Astrocyte (in vitro differentiated cells and primary cell): ENCODE results near the gene PRRC2C. TPM values are rescaled to one million over a fixed set of nuclear protein-coding genes. Genes with fewer than 3 reads are reported as not detected.

Source experiments
- DNase-seq: peaks from one replicate; pipeline ENCODE4 v3.0.0-alpha.2; 2010; ENCODE audit warnings: low read depth
- FAIRE-seq: peaks from 2 replicates; lab custom pipeline; 2011; peaks lifted over from hg19 to GRCh38; lab: Jason Lieb, UNC
- H2AFZ ChIP-seq: 2 replicates; pipeline ENCODE4 v1.6.0; 2012; ENCODE audit warnings: low read depth, low read length, inconsistent platforms
- H3K27ac ChIP-seq: 2 replicates; pipeline ENCODE4 v1.5.1; 2011; ENCODE audit warnings: low read depth, low read length, inconsistent platforms
- H3K27me3 ChIP-seq: 2 replicates; pipeline ENCODE4 v1.6.0; 2011; ENCODE audit warnings: low read length, inconsistent platforms; ENCODE audit not compliant: insufficient read depth
- H3K36me3 ChIP-seq: 2 replicates; pipeline ENCODE4 v1.5.1; 2011; ENCODE audit warnings: low read length, inconsistent platforms; ENCODE audit not compliant: insufficient read depth
- H3K4me1 ChIP-seq: 2 replicates; pipeline ENCODE4 v1.5.1; 2011; ENCODE audit warnings: low read length, inconsistent platforms; ENCODE audit not compliant: insufficient read depth
- H3K4me2 ChIP-seq: 2 replicates; pipeline ENCODE4 v1.6.0; 2012; ENCODE audit warnings: low read length, inconsistent platforms
- H3K4me3 ChIP-seq: 2 replicates; pipeline ENCODE4 v1.5.1; 2011; ENCODE audit warnings: low read depth, mild to moderate bottlenecking, low read length, inconsistent platforms; ENCODE audit not compliant: insufficient read depth
- H3K79me2 ChIP-seq: 2 replicates; pipeline ENCODE4 v1.6.0; 2012; ENCODE audit warnings: mild to moderate bottlenecking, low read length, inconsistent platforms; ENCODE audit not compliant: insufficient read depth
- H3K9ac ChIP-seq: 2 replicates; pipeline ENCODE4 v1.6.0; 2012; ENCODE audit warnings: mild to moderate bottlenecking, low read length, inconsistent platforms
- H3K9me3 ChIP-seq: 2 replicates; pipeline ENCODE4 v1.5.1; 2012; ENCODE audit warnings: low read depth, mild to moderate bottlenecking, low read length, inconsistent platforms; ENCODE audit not compliant: insufficient read depth
- H4K20me1 ChIP-seq: 2 replicates; pipeline ENCODE4 v1.6.0; 2012; ENCODE audit warnings: low read length, inconsistent platforms; ENCODE audit not compliant: insufficient read depth
- H3K27ac Mint-ChIP-seq: one replicate; pipeline ENCODE4 v1.8.0; 2021; ENCODE audit warnings: mild to moderate bottlenecking, mixed read lengths; ENCODE audit not compliant: unreplicated experiment
- H3K27me3 Mint-ChIP-seq: one replicate; pipeline ENCODE4 v1.8.0; 2021; ENCODE audit warnings: low read depth, mixed read lengths; ENCODE audit not compliant: unreplicated experiment
- H3K36me3 Mint-ChIP-seq: one replicate; pipeline ENCODE4 v1.8.0; 2021; ENCODE audit warnings: low read depth, mixed read lengths; ENCODE audit not compliant: unreplicated experiment
- H3K4me1 Mint-ChIP-seq: one replicate; pipeline ENCODE4 v1.8.0; 2021; ENCODE audit warnings: low read depth, mixed read lengths; ENCODE audit not compliant: unreplicated experiment
- H3K4me3 Mint-ChIP-seq: one replicate; pipeline ENCODE4 v1.8.0; 2021; ENCODE audit warnings: mild to moderate bottlenecking, moderate library complexity, mixed read lengths; ENCODE audit not compliant: unreplicated experiment
- H3K9me3 Mint-ChIP-seq: one replicate; pipeline ENCODE4 v1.8.0; 2021; ENCODE audit warnings: mild to moderate bottlenecking, mixed read lengths; ENCODE audit not compliant: unreplicated experiment
- EZH2 ChIP-seq: IDR thresholded peaks from 2 replicates; pipeline ENCODE4 v1.6.1; 2012; ENCODE audit warnings: mild to moderate bottlenecking, low read length, inconsistent platforms; ENCODE audit not compliant: insufficient read depth
- total RNA-seq: library from RNA; stranded (reverse); gene quantifications from 2 replicates; pipeline ENCODE4 v1.2.1, GENCODE V29; 2021
- TF ChIP-seq, protein P1 (sequence below): IDR thresholded peaks from 2 replicates; pipeline ENCODE4 v1.5.1; 2011; ENCODE audit warnings: low read depth, mild to moderate bottlenecking, inconsistent platforms, low read length, moderate library complexity; ENCODE audit not compliant: insufficient read depth

Gene PRRC2C
- total RNA-seq, 1 donor from 2014 or later, result 196 TPM

DNA sequence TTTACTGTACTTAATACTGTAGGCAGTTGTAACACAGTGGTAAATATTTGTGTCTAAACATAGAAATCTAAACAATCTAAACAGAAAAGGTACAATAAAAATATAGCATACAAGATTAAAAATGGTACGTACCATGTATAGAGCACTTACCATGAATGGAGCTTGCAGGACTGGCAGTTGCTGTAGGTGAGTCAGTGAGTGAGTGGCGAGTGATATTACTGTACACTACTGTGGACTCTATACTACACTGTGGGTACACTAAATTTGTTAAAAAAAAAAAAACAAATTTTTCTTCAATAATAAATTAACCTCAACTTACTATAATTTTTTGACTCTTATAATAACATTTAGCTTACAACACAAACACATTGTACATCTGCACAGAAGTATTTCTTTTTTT, 97.3 kb downstream of the PRRC2C start:
- no peak for FAIRE-seq
- Histone ChIP-seq H3K36me3 (peaks cover 58% of the 10 kb centered on the region), H3K79me2 (peaks cover 9% of the 10 kb centered on the region), H3K9me3 (no peaks in the 10 kb centered on the region), H2AFZ (no peak overlapping the region), H3K4me1 (no peaks in the 10 kb centered on the region), H3K4me3 (no peak overlapping the region), H3K27me3 (no peaks in the 10 kb centered on the region), H3K9ac (no peak overlapping the region), H3K4me2 (no peak overlapping the region), H3K27ac (no peak overlapping the region), H4K20me1 (peaks cover 9% of the 10 kb centered on the region)
- TF ChIP-seq, protein P1, sequence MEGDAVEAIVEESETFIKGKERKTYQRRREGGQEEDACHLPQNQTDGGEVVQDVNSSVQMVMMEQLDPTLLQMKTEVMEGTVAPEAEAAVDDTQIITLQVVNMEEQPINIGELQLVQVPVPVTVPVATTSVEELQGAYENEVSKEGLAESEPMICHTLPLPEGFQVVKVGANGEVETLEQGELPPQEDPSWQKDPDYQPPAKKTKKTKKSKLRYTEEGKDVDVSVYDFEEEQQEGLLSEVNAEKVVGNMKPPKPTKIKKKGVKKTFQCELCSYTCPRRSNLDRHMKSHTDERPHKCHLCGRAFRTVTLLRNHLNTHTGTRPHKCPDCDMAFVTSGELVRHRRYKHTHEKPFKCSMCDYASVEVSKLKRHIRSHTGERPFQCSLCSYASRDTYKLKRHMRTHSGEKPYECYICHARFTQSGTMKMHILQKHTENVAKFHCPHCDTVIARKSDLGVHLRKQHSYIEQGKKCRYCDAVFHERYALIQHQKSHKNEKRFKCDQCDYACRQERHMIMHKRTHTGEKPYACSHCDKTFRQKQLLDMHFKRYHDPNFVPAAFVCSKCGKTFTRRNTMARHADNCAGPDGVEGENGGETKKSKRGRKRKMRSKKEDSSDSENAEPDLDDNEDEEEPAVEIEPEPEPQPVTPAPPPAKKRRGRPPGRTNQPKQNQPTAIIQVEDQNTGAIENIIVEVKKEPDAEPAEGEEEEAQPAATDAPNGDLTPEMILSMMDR, result no peak
- no peak for TF ChIP-seq EZH2
- Mint-ChIP-seq H3K27me3 (no peaks in the 10 kb centered on the region), H3K36me3 (peaks cover 15% of the 10 kb centered on the region), H3K9me3 (no peaks in the 10 kb centered on the region), H3K4me1 (peaks cover 7% of the 10 kb centered on the region), H3K4me3 (no peak overlapping the region), H3K27ac (no peak overlapping the region)
- DNase-seq, result no peak

DNA sequence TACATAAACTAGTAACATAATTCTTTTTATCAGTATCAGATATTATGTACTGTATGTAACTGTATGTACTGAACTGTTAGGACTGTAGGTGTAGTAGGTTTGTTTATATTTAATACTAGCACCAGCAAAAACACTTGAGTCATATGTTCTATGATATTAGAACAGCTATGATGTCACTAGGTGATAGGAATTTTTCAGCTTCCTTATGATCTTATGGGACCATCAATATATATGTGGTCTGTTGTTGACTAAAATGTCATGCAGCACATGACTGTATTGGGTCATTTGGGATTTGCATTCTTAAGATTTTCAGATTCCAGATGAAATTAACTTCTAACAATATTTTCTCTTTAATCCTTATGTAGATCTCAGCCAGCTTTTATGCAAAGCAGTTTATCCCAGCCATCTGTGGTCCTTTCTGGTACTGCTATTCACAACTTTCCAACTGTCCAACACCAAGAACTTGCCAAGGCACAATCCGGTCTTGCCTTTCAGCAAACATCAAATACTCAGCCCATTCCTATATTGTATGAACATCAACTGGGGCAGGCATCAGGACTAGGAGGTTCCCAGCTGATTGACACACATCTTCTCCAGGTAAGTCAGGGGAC, 98.4 kb downstream of the PRRC2C start:
- H3K36me3 ChIP-seq, result peaks cover 57% of the 10 kb centered on the region
- peaks cover 15% of the 10 kb centered on the region for H3K36me3 Mint-ChIP-seq
- DNase-seq, result no peak
- no peaks in the 10 kb centered on the region for H3K27me3 ChIP-seq
- H3K27ac Mint-ChIP-seq, result no peak overlapping the region
- no peak overlapping the region for H3K9ac ChIP-seq
- H3K27me3 Mint-ChIP-seq, result no peaks in the 10 kb centered on the region
- no peak overlapping the region for H3K4me2 ChIP-seq
- no peak for TF ChIP-seq EZH2
- TF ChIP-seq, protein P1, result no peak
- no peaks in the 10 kb centered on the region for H3K9me3 ChIP-seq
- no peaks in the 10 kb centered on the region for H3K4me1 ChIP-seq
- H3K79me2 ChIP-seq, result peaks cover 6% of the 10 kb centered on the region
- H3K27ac ChIP-seq, result no peak overlapping the region
- H3K4me1 Mint-ChIP-seq, result peaks cover 8% of the 10 kb centered on the region
- H3K4me3 Mint-ChIP-seq, result no peak overlapping the region
- no peaks in the 10 kb centered on the region for H3K9me3 Mint-ChIP-seq
- peaks cover 9% of the 10 kb centered on the region for H4K20me1 ChIP-seq
- H2AFZ ChIP-seq, result no peak overlapping the region
- no peak overlapping the region for H3K4me3 ChIP-seq
- FAIRE-seq, result no peak

DNA sequence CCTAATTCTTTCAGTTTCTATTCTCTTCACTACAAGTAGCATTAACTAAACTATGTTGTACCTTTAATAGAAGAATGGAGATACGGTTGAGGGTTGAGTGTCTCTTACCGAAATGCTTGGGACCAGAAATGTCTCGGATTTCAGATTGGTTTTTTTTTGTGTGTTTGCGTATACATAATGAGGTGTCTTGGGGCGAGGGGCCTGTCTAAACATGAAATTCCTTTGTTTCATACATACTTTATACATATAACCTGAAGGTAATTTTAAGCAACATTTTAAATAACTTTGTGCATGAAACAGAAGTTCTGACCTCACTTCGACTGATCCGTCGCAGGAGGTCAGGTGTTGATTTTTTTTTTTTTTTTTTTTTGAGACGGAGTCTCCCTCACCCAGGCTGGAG, 100.4 kb downstream of the PRRC2C start:
- Mint-ChIP-seq H3K4me1 (peaks cover 18% of the 10 kb centered on the region), H3K9me3 (no peaks in the 10 kb centered on the region), H3K27me3 (no peaks in the 10 kb centered on the region), H3K27ac (no peak overlapping the region), H3K36me3 (peaks cover 17% of the 10 kb centered on the region), H3K4me3 (no peak overlapping the region)
- H3K79me2 ChIP-seq, result peaks cover 4% of the 10 kb centered on the region
- no peak overlapping the region for H3K27ac ChIP-seq
- no peak overlapping the region for H3K4me2 ChIP-seq
- no peaks in the 10 kb centered on the region for H3K9me3 ChIP-seq
- H2AFZ ChIP-seq, result no peak overlapping the region
- H3K4me3 ChIP-seq, result no peak overlapping the region
- FAIRE-seq (no peak), DNase-seq (no peak)
- peaks cover 4% of the 10 kb centered on the region for H3K4me1 ChIP-seq
- peaks cover 56% of the 10 kb centered on the region for H3K36me3 ChIP-seq
- no peaks in the 10 kb centered on the region for H3K27me3 ChIP-seq
- TF ChIP-seq, protein P1, result no peak
- no peak for TF ChIP-seq EZH2
- H3K9ac ChIP-seq, result no peak overlapping the region
- H4K20me1 ChIP-seq, result peaks cover 16% of the 10 kb centered on the region
